ENCODE data around the gene ZNF880. TPM values are rescaled to one million over a fixed set of nuclear protein-coding genes. Genes with fewer than 3 reads are reported as not detected.

ZNF880 gene
- total and polyA plus RNA-seq, 9 of the 15 experiments (the other 6 are each of a cell fraction or from before 2014, with no cell fraction given): 0.15 to 1.9 (median 0.64) TPM; not detected in 1

- TF ChIP-seq ATF2 (CRISPR knock-in tag; IDR thresholded peaks at IDR 0.05) (no peak), RHOXF2B (CRISPR knock-in tag; conservative IDR thresholded peaks at IDR 0.05) (no peak), ZNF384 (IDR thresholded peaks at IDR 0.05; ENCODE audit: low read depth, low read length) (no peak), HCFC1 (IDR thresholded peaks at IDR 0.05; ENCODE audit: low read depth, low read length) (peak; percentile 53), FIP1L1 (IDR thresholded peaks at IDR 0.05; ENCODE audit: low read depth, low read length, poor library complexity, severe bottlenecking) (no peak), TBP (optimal IDR thresholded peaks at IDR 0.05; ENCODE audit: low read depth, low read length) (no peak), BRF1 (IDR thresholded peaks at IDR 0.05; ENCODE audit: borderline replicate concordance, extremely low read depth, insufficient read length) (no peak), CBX1 (IDR thresholded peaks at IDR 0.05; ENCODE audit: low read depth) (no peak), PURB (CRISPR knock-in tag; IDR thresholded peaks at IDR 0.05; ENCODE audit: low read depth) (no peak), HNRNPUL1 (IDR thresholded peaks at IDR 0.05; ENCODE audit: low read length) (no peak), ZNF212 (CRISPR knock-in tag; IDR thresholded peaks at IDR 0.05) (no peak), KAT2B (IDR thresholded peaks at IDR 0.05; ENCODE audit: low read depth, low read length) (no peak), RBFOX2 (IDR thresholded peaks at IDR 0.05; ENCODE audit: low read depth, low read length) (peak; percentile 72), SETDB1 (IDR thresholded peaks at IDR 0.05; ENCODE audit: low read length) (no peak), EP400 (IDR thresholded peaks at IDR 0.05) (no peak), ATF1 (CRISPR knock-in tag; IDR thresholded peaks at IDR 0.05) (no peak), ATF1 (tag; IDR thresholded peaks at IDR 0.05) (0 out of 2 replicates have a peak, but pooled peaks have one; percentile 12)
Observed at GRCh38 chr19:52397310-52398080, 27.8 kb downstream of the ZNF880 start, which contains the start of gene ZNF528 (continued).
